Neural progenitor cell (in vitro differentiated cells): ENCODE data around the gene GAGE13. TPM values are rescaled to one million over a fixed set of nuclear protein-coding genes. Genes with fewer than 3 reads are reported as not detected.
"Not testable (repeated sequence)": the region's sequence is repeated elsewhere in the genome, so short reads cannot be mapped to it uniquely, and the experiment has no call there.

Experiments used
- DNase-seq: peaks from one replicate; pipeline ENCODE4 v3.0.0-alpha.2; 2016; ENCODE audit warnings: low spot score
- H2AFZ ChIP-seq: fragments of 200-600 bp; sonication (generic); replicated peaks from 2 replicates; pipeline ENCODE4 v1.6.1; 2016; ENCODE audit warnings: antibody characterized with exemption
- H3F3A ChIP-seq: fragments of 200-600 bp; sonication (generic); 2 replicates; pipeline ENCODE4 v1.6.1; 2016; ENCODE audit warnings: antibody characterized with exemption, low read depth
- H3K27ac ChIP-seq: fragments of 200-600 bp; sonication (generic); 2 replicates; pipeline ENCODE4 v1.5.1; 2016; ENCODE audit warnings: mild to moderate bottlenecking
- H3K27me3 ChIP-seq: fragments of 200-600 bp; sonication (generic); 2 replicates; pipeline ENCODE4 v1.6.1; 2016; ENCODE audit warnings: mild to moderate bottlenecking, moderate library complexity
- H3K36me3 ChIP-seq: fragments of 200-600 bp; sonication (generic); 2 replicates; pipeline ENCODE4 v1.5.1; 2016
- H3K4me1 ChIP-seq: fragments of 200-600 bp; sonication (generic); 2 replicates; pipeline ENCODE4 v1.6.1; 2016; ENCODE audit warnings: mixed run types
- H3K4me2 ChIP-seq: fragments of 200-600 bp; sonication (generic); 2 replicates; pipeline ENCODE4 v1.6.1; 2016
- H3K4me3 ChIP-seq: fragments of 200-600 bp; sonication (generic); 2 replicates; pipeline ENCODE4 v1.5.1; 2016
- H3K79me2 ChIP-seq: fragments of 200-600 bp; sonication (generic); 2 replicates; pipeline ENCODE4 v1.6.1; 2016; ENCODE audit warnings: low read depth
- H3K9ac ChIP-seq: fragments of 200-600 bp; sonication (generic); 2 replicates; pipeline ENCODE4 v1.6.1; 2016
- H3K9me3 ChIP-seq: fragments of 200-600 bp; sonication (generic); 2 replicates; pipeline ENCODE4 v1.5.1; 2016; ENCODE audit warnings: low read depth
- H4K20me1 ChIP-seq: fragments of 200-600 bp; sonication (generic); 2 replicates; pipeline ENCODE4 v1.6.1; 2016; ENCODE audit warnings: low read depth
- H3K27ac Mint-ChIP-seq: 3 replicates; pipeline ENCODE4 v1.8.0; 2021; ENCODE audit warnings: mixed read lengths
- H3K27me3 Mint-ChIP-seq: 2 replicates; pipeline ENCODE4 v1.8.0; 2022; ENCODE audit warnings: low read depth, mild to moderate bottlenecking, inconsistent platforms, moderate library complexity, mixed read lengths; ENCODE audit not compliant: insufficient read depth
- H3K36me3 Mint-ChIP-seq: 3 replicates; pipeline ENCODE4 v1.8.0; 2021; ENCODE audit warnings: mixed read lengths
- H3K4me1 Mint-ChIP-seq: 3 replicates; pipeline ENCODE4 v1.8.0; 2021; ENCODE audit warnings: mixed read lengths
- H3K4me3 Mint-ChIP-seq: 3 replicates; pipeline ENCODE4 v1.8.0; 2021; ENCODE audit warnings: mild to moderate bottlenecking, moderate library complexity, mixed read lengths
- H3K9me3 Mint-ChIP-seq: 3 replicates; pipeline ENCODE4 v1.8.0; 2020; ENCODE audit warnings: mixed read lengths
- EZH2 ChIP-seq: fragments of 200-600 bp; sonication (generic); IDR thresholded peaks from 2 replicates; pipeline ENCODE4 v1.6.1; 2017; ENCODE audit warnings: antibody characterized with exemption, mild to moderate bottlenecking, moderate library complexity
- EZH2phosphoT487 ChIP-seq: fragments of 200-600 bp; sonication (generic); IDR thresholded peaks from 2 replicates; pipeline ENCODE4 v1.6.1; 2017; ENCODE audit warnings: antibody characterized with exemption
- total RNA-seq: library from RNA; depleted of rRNA; stranded (reverse); fragments of >200 nt; gene quantifications from 2 replicates; pipeline ENCODE4 v1.2.3, GENCODE V29; 2015; ENCODE audit warnings: low replicate concordance
- TF ChIP-seq, protein P1 (sequence below): fragments of 200-600 bp; sonication (generic); IDR thresholded peaks from 2 replicates; pipeline ENCODE4 v1.5.1; 2017; ENCODE audit warnings: antibody characterized with exemption, mild to moderate bottlenecking

The GAGE13 gene, protein sequence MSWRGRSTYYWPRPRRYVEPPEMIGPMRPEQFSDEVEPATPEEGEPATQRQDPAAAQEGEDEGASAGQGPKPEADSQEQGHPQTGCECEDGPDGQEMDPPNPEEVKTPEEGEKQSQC
- total RNA-seq: not detected in 2 replicates

DNA sequence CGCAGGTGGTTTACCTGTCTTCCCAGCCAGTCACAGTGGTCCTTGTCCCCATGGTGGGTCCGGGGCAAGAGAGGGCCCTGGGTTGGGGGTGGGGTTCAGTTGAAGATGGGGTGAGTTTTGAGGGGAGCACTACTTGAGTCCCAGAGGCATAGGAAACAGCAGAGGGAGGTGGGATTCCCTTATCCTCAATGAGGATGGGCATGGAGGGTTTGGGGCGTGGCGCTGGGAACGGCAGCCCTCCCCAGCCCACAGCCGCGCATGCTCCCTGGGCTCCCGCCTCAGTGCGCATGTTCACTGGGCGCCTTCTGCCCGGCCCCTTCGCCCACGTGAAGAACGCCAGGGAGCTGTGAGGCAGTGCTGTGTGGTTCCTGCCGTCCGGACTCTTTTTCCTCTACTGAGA lies at the start of gene GAGE13:
TSS of gene GAGE13 (plus strand) at position 301 of the 400 bp plus-strand sequence. CDS start 1,156 bp downstream, outside the sequence.
- not testable (repeated sequence) for H3K36me3 ChIP-seq, H3K4me3 ChIP-seq, H3K4me1 ChIP-seq, H3K27me3 ChIP-seq, H3K27ac ChIP-seq, H3K27me3 Mint-ChIP-seq, H4K20me1 ChIP-seq, H3K4me1 Mint-ChIP-seq, H3F3A ChIP-seq, H3K9ac ChIP-seq, H3K9me3 ChIP-seq, H3K27ac Mint-ChIP-seq, H2AFZ ChIP-seq, H3K4me3 Mint-ChIP-seq, H3K79me2 ChIP-seq, H3K36me3 Mint-ChIP-seq, H3K9me3 Mint-ChIP-seq, H3K4me2 ChIP-seq, DNase-seq

DNA sequence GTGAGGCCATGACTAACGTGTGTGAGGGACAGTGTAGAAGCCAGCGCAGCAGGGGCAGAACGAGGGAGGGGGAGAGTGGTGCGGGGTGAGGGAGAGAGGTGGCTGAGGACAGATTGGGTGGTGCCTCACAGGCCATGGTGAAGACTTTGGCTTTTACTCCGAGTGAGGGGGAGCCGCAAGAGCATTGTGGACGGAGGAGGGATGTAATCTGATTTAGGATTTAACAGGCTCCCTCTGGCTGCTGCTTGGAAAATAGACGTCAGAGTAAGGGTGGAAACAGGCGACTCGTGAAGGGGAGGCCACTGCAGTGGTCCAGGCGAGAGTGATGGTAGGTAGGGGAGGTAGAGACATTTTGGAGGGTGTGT lies 48.8 kb upstream of the GAGE13 start:
- Mint-ChIP-seq H3K4me3 (no peak overlapping the region), H3K36me3 (no peaks in the 10 kb centered on the region), H3K9me3 (peaks cover 4% of the 10 kb centered on the region), H3K27ac (peak overlapping the region; percentile 13), H3K4me1 (peaks cover 7% of the 10 kb centered on the region), H3K27me3 (no peaks in the 10 kb centered on the region)
- Histone ChIP-seq H2AFZ (no peak overlapping the region), H3K27ac (no peak overlapping the region), H3K27me3 (no peaks in the 10 kb centered on the region), H3K9ac (no peak overlapping the region), H3K4me2 (no peak overlapping the region), H3K4me3 (no peak overlapping the region), H3F3A (peaks cover 6% of the 10 kb centered on the region), H3K9me3 (no peaks in the 10 kb centered on the region), H4K20me1 (no peaks in the 10 kb centered on the region), H3K4me1 (no peaks in the 10 kb centered on the region), H3K36me3 (no peaks in the 10 kb centered on the region), H3K79me2 (no peaks in the 10 kb centered on the region)
- peak; percentile 58 for DNase-seq
- TF ChIP-seq, protein P1, sequence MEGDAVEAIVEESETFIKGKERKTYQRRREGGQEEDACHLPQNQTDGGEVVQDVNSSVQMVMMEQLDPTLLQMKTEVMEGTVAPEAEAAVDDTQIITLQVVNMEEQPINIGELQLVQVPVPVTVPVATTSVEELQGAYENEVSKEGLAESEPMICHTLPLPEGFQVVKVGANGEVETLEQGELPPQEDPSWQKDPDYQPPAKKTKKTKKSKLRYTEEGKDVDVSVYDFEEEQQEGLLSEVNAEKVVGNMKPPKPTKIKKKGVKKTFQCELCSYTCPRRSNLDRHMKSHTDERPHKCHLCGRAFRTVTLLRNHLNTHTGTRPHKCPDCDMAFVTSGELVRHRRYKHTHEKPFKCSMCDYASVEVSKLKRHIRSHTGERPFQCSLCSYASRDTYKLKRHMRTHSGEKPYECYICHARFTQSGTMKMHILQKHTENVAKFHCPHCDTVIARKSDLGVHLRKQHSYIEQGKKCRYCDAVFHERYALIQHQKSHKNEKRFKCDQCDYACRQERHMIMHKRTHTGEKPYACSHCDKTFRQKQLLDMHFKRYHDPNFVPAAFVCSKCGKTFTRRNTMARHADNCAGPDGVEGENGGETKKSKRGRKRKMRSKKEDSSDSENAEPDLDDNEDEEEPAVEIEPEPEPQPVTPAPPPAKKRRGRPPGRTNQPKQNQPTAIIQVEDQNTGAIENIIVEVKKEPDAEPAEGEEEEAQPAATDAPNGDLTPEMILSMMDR: peak; percentile 35
- no peak for TF ChIP-seq EZH2

DNA sequence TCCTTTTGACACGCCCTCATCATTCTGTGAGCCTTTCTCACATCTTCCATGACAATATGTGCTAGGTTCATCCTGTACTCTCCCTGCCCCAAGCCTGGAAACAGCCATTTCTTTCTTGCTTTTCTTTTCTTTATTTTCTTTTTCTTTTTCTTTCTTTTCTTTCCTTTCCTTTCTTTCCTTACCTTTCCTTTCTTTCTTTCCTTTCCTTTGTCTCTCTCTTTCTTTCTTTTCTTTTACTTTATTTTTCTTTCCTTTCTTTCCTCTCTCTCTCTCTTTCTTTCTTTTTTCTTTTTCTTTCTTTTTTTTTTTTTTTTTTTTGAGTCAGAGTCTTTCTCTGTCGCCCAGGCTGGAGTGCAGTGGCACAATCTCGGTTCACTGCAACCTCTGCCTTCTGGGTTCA lies 47.2 kb upstream of the GAGE13 start:
- H3K9me3 Mint-ChIP-seq: peaks cover 2% of the 10 kb centered on the region
- Histone ChIP-seq H3K4me1 (no peaks in the 10 kb centered on the region), H2AFZ (no peak overlapping the region), H3K27ac (no peak overlapping the region), H3K9ac (no peak overlapping the region), H3F3A (peaks cover 6% of the 10 kb centered on the region), H3K9me3 (no peaks in the 10 kb centered on the region), H4K20me1 (no peaks in the 10 kb centered on the region), H3K4me2 (no peak overlapping the region), H3K36me3 (no peaks in the 10 kb centered on the region), H3K79me2 (no peaks in the 10 kb centered on the region), H3K27me3 (no peaks in the 10 kb centered on the region), H3K4me3 (no peak overlapping the region)
- TF ChIP-seq, protein P1: no peak
- TF ChIP-seq EZH2phosphoT487: no peak
- no peak for TF ChIP-seq EZH2
- no peaks in the 10 kb centered on the region for H3K27me3 Mint-ChIP-seq
- no peaks in the 10 kb centered on the region for H3K36me3 Mint-ChIP-seq
- no peak overlapping the region for H3K27ac Mint-ChIP-seq
- H3K4me3 Mint-ChIP-seq: no peak overlapping the region
- no peak for DNase-seq
- H3K4me1 Mint-ChIP-seq: peaks cover 7% of the 10 kb centered on the region

DNA sequence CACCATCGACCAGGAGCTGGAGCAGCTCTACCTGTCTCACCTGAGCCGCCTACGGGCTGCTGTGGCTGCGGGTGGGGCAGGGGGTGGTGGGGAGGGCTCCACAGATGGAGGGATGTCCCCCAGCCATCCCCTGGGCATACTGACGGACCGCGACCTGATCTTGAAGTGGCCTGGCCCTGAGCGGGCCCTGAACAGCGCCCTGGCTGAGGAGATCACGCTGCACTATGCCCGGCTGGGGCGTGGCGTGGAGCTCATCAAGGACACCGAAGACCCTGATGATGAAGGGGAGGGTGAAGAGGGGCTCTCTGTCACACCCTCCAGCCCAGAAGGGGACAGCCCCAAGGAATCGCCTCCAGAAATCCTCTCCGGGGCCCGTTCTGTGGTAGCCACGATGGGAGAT lies 45.2 kb upstream of the GAGE13 start:
- Histone ChIP-seq H3K79me2 (no peaks in the 10 kb centered on the region), H2AFZ (no peak overlapping the region), H3K4me3 (no peak overlapping the region), H3K4me2 (no peak overlapping the region), H3K9ac (no peak overlapping the region), H3K27me3 (no peaks in the 10 kb centered on the region), H3K27ac (no peak overlapping the region), H3K4me1 (no peaks in the 10 kb centered on the region), H4K20me1 (no peaks in the 10 kb centered on the region), H3K9me3 (no peaks in the 10 kb centered on the region), H3F3A (peaks cover 6% of the 10 kb centered on the region), H3K36me3 (no peaks in the 10 kb centered on the region)
- H3K27ac Mint-ChIP-seq: no peak overlapping the region
- H3K4me3 Mint-ChIP-seq: no peak overlapping the region
- H3K27me3 Mint-ChIP-seq: no peaks in the 10 kb centered on the region
- TF ChIP-seq EZH2phosphoT487 (no peak), EZH2 (no peak)
- TF ChIP-seq, protein P1: no peak
- no peaks in the 10 kb centered on the region for H3K36me3 Mint-ChIP-seq
- H3K4me1 Mint-ChIP-seq: peaks cover 7% of the 10 kb centered on the region
- DNase-seq: no peak
- H3K9me3 Mint-ChIP-seq: peaks cover 5% of the 10 kb centered on the region
